NAMALWA (cell line): ENCODE data around the gene FAM107A.

Source experiments
- DNase-seq: peaks from one replicate; pipeline ENCODE4 v3.0.0-alpha.2; 2015; ENCODE audit warnings: low spot score

Gene FAM107A

GRCh38 chr3:58567251-58567515, 10.0 kb downstream of the FAM107A start:
- no peak for DNase-seq

GRCh38 chr3:58566398-58567250, 10.6 kb downstream of the FAM107A start:
- DNase-seq, result no peak

- DNase-seq, result no peak
These were observed 11.4 kb downstream of the FAM107A start for GRCh38 chr3:58565621-58566397.

GRCh38 chr3:58564456-58565160, 12.6 kb downstream of the FAM107A start:
- no peak for DNase-seq

- DNase-seq, result no peak
These were observed 13.1 kb downstream of the FAM107A start for GRCh38 chr3:58564054-58564453.

GRCh38 chr3:58563386-58564035, 13.7 kb downstream of the FAM107A start:
- no peak for DNase-seq

GRCh38 chr3:58562498-58562897, 14.7 kb downstream of the FAM107A start:
- DNase-seq, result no peak

- peak; percentile 29 for DNase-seq
These were observed 16.4 kb downstream of the FAM107A start for GRCh38 chr3:58560771-58561311.

GRCh38 chr3:58559586-58559985, 17.6 kb downstream of the FAM107A start:
- no peak for DNase-seq

- DNase-seq, result no peak
These were observed 19.7 kb downstream of the FAM107A start for GRCh38 chr3:58557491-58557890.

- no peak for DNase-seq
These were observed 20.4 kb downstream of the FAM107A start for GRCh38 chr3:58556761-58557221.

GRCh38 chr3:58556001-58556400, 21.2 kb downstream of the FAM107A start:
- DNase-seq, result no peak

- DNase-seq, result no peak
These were observed 22.0 kb downstream of the FAM107A start for GRCh38 chr3:58555203-58555602.

GRCh38 chr3:58553003-58553402, 24.2 kb downstream of the FAM107A start:
- DNase-seq, result no peak

GRCh38 chr3:58551636-58552180, 25.5 kb downstream of the FAM107A start:
- DNase-seq, result no peak

- DNase-seq, result no peak
These were observed 32.6 kb downstream of the FAM107A start for GRCh38 chr3:58544541-58544940.

- DNase-seq, result no peak
These were observed 36.9 kb downstream of the FAM107A start for GRCh38 chr3:58540176-58540858.

GRCh38 chr3:58539626-58540025, 37.6 kb downstream of the FAM107A start:
- DNase-seq, result no peak

GRCh38 chr3:58537412-58538301, 39.5 kb downstream of the FAM107A start:
- no peak for DNase-seq
